ENCODE measurements around the gene EMC9. TPM values are rescaled to one million over a fixed set of nuclear protein-coding genes. Genes with fewer than 3 reads are reported as not detected.

EMC9 gene
- total and polyA plus RNA-seq, 2 donors (not counting 1 experiment from before 2014, with no cell fraction given): 24.7 to 25.9 TPM

DNA sequence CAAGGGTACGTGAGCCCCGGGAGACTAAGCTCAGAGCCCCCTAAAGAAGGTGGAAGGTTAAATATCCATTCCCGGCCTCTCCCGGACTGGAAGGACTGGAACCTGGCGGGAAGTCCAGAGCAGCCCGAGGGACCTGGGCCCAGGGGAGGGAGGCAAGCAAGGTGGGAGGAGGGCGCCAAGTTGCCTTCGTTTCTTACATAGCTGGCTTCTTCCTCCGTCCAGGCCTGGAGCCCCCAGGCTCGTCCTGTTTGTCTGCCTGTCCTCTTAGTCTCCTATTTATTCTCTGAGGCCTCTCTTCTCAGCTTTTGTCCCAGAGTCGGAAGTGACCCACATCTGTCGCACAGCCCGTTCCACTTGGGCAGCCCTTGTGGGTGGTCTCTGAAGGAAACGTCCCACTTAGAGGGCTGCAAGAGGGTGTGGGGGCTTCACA lies 46.5 kb downstream of the EMC9 start:
- ATAC-seq (ENCODE audit: low read depth) (no peak), DNase-seq (peak; percentile 49)
- TF ChIP-seq, protein P1, sequence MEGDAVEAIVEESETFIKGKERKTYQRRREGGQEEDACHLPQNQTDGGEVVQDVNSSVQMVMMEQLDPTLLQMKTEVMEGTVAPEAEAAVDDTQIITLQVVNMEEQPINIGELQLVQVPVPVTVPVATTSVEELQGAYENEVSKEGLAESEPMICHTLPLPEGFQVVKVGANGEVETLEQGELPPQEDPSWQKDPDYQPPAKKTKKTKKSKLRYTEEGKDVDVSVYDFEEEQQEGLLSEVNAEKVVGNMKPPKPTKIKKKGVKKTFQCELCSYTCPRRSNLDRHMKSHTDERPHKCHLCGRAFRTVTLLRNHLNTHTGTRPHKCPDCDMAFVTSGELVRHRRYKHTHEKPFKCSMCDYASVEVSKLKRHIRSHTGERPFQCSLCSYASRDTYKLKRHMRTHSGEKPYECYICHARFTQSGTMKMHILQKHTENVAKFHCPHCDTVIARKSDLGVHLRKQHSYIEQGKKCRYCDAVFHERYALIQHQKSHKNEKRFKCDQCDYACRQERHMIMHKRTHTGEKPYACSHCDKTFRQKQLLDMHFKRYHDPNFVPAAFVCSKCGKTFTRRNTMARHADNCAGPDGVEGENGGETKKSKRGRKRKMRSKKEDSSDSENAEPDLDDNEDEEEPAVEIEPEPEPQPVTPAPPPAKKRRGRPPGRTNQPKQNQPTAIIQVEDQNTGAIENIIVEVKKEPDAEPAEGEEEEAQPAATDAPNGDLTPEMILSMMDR (IDR thresholded peaks at IDR 0.05): no peak
- no peak for TF ChIP-seq EZH2 (IDR thresholded peaks at IDR 0.05; ENCODE audit: borderline replicate concordance, insufficient read depth, low read depth, low read length, poor library complexity, severe bottlenecking)
- no peaks in the 10 kb centered on the region for H3K27me3 Mint-ChIP-seq
- WGBS (ENCODE audit: insufficient coverage): 2% methylated on average over 11 of the region's 14 CpGs
- peak overlapping the region; percentile 92 for H3K27ac Mint-ChIP-seq
- Histone ChIP-seq H3K9ac (ENCODE audit: low read length) (peak overlapping the region; percentile 95), H3K9me3 (ENCODE audit: control extremely low read depth in 1 of 3, control insufficient read depth in 2 of 3, insufficient read depth in 1 of 3, low read length in 2 of 3) (no peaks in the 10 kb centered on the region), H3K4me2 (replicated peaks; ENCODE audit: low read depth, low read length, poor library complexity, severe bottlenecking) (peak overlapping the region; percentile 95), H3K27me3 (replicated peaks in 1 of 4; ENCODE audit: control extremely low read depth in 1 of 4, control insufficient read depth in 3 of 4, insufficient read depth in 4 of 4, low read length in 3 of 4) (no peaks in the 10 kb centered on the region), H3K79me2 (ENCODE audit: control insufficient read depth, insufficient read depth, low read length) (peaks cover 33% of the 10 kb centered on the region), H2AFZ (ENCODE audit: insufficient read depth, low read depth, low read length, poor library complexity, severe bottlenecking) (peak overlapping the region; percentile 92), H4K20me1 (ENCODE audit: control insufficient read depth, insufficient read depth, low read length, poor library complexity, severe bottlenecking) (peaks cover 7% of the 10 kb centered on the region), H3K4me1 (ENCODE audit: control insufficient read depth in 2 of 2, insufficient read depth in 2 of 2, low read length in 2 of 2) (peaks cover 5 to 35% of the 10 kb centered on the region in 2 donors), H3K36me3 (replicated peaks in 1 of 2; ENCODE audit: control extremely low read depth in 1 of 2, control insufficient read depth in 1 of 2, extremely low read depth in 1 of 2, insufficient read depth in 2 of 2, low read length in 1 of 2) (peaks cover 2 to 27% of the 10 kb centered on the region in 2 experiments), H3K4me3 (ENCODE audit: control extremely low read depth in 1 of 5, extremely low read depth in 1 of 5, insufficient read depth in 1 of 5, low read depth in 2 of 5, low read length in 4 of 5) (peak overlapping the region; percentile 62 to 97 (median 89)), H3K27ac (ENCODE audit: low read length in 2 of 2) (peak overlapping the region; percentile 80 to 95)
- H3K4me1 Mint-ChIP-seq: peaks cover 37% of the 10 kb centered on the region
- intact Hi-C loops (cut with micrococcal nuclease): loop anchor here (1.0 to 5.0 kb wide), 7 partner anchors 13 to 528 kb away; partner anchors contain the start of genes AP1G2, DCAF11, IRF9 and NRL
- H3K9me3 Mint-ChIP-seq (ENCODE audit: insufficient read depth): no peaks in the 10 kb centered on the region
- ChIA-PET CTCF (interaction anchor here (0.6 to 12.1 kb wide), 13 partner anchors 11 to 213 kb away, joined by 3 to 292 read pairs (median 4); partner anchors contain the start of genes CIDEB, DCAF11, EMC9 and IPO4), POLR2A (interaction anchor here (0.6 to 4.1 kb wide), 8 partner anchors 12 to 148 kb away, joined by 3 to 35 read pairs (median 12); partner anchors contain the start of genes DCAF11, IRF9, NRL and TINF2)
- peak overlapping the region; percentile 95 for H3K4me3 Mint-ChIP-seq
